T47D (cell line): ENCODE measurements around the gene WIZ.
A peak's percentile ranks its signal among the peaks of the same experiment; 100 is the strongest.
"Not testable (repeated sequence)": the region's sequence is repeated elsewhere in the genome, so short reads cannot be mapped to it uniquely, and the experiment has no call there.

Experiments
- DNase-seq, 2 experiments: peaks; one replicate each; pipeline versions ENCODE4 v3.0.0 to v3.0.0-alpha.2; 2011 to 2012; ENCODE audit warnings: low read depth in 1 of 2, low spot score in 1 of 2
- JUND ChIP-seq: IDR thresholded peaks from 2 replicates; pipeline ENCODE4 v1.6.1; 2012; ENCODE audit warnings: low read depth
- in situ Hi-C: cut with HindIII; loops from 2 replicates; pipeline ENCODE4 v1.10.0; 2016; ENCODE audit warnings: low sequenced_read_pairs, low pct_unique_long_range_greater_than_20kb

Gene WIZ

GRCh38 chr19:15475169-15475568, 25.4 kb upstream of the WIZ start:
- in situ Hi-C loops: no loop called here
- DNase-seq: no peak
- TF ChIP-seq JUND: no peak

GRCh38 chr19:15473821-15474220, 24.1 kb upstream of the WIZ start:
- DNase-seq, in situ Hi-C loops: not testable (repeated sequence)

GRCh38 chr19:15471639-15472101, 21.9 kb upstream of the WIZ start:
- DNase-seq: no peak
- in situ Hi-C loops: no loop called here
- no peak for TF ChIP-seq JUND

GRCh38 chr19:15469513-15470297, 19.9 kb upstream of the WIZ start:
- TF ChIP-seq JUND: no peak

GRCh38 chr19:15468675-15469512, 19.1 kb upstream of the WIZ start:
- no peak for DNase-seq
- in situ Hi-C loops: no loop called here
- TF ChIP-seq JUND: no peak

More at GRCh38 chr19:15469513-15470297, 19.9 kb upstream of the WIZ start:
- in situ Hi-C loops: no loop called here
- DNase-seq: no peak

- in situ Hi-C loops: no loop called here
- TF ChIP-seq JUND: no peak
- DNase-seq: no peak
These were observed 18.0 kb upstream of the WIZ start for GRCh38 chr19:15467734-15468214.

- in situ Hi-C loops: no loop called here
- no peak for TF ChIP-seq JUND
- DNase-seq: peak in 1 of 2 experiments; percentile 88
These were observed 17.3 kb upstream of the WIZ start for GRCh38 chr19:15466851-15467733.

- DNase-seq: no peak
- in situ Hi-C loops: no loop called here
These were observed 14.9 kb upstream of the WIZ start, which contains the start of gene RASAL3 for GRCh38 chr19:15464394-15465385. Gene RASAL3, minus strand, starts transcription at chr19:15464544. Its CDS starts 186 bp downstream, at chr19:15464358.

GRCh38 chr19:15463861-15464371, 14.2 kb upstream of the WIZ start:
- in situ Hi-C loops: no loop called here
- no peak for DNase-seq
- no peak for TF ChIP-seq JUND

More at GRCh38 chr19:15464394-15465385, 14.9 kb upstream of the WIZ start, which contains the start of gene RASAL3:
- TF ChIP-seq JUND: no peak

GRCh38 chr19:15461694-15462093, 11.9 kb upstream of the WIZ start:
- in situ Hi-C loops: no loop called here
- no peak for TF ChIP-seq JUND
- no peak for DNase-seq

- no peak for DNase-seq
- no peak for TF ChIP-seq JUND
- in situ Hi-C loops: no loop called here
These were observed 8.1 kb upstream of the WIZ start for GRCh38 chr19:15457701-15458484.
